Cerebellar nuclear complex (tissue), 1 donor: ENCODE measurements around the gene ATR.

ENCODE experiments used
- DNase-seq, 2 experiments: peaks; one replicate each; lab custom pipeline; 2025; lab: John Stamatoyannopoulos, UW

ATR gene

DNA sequence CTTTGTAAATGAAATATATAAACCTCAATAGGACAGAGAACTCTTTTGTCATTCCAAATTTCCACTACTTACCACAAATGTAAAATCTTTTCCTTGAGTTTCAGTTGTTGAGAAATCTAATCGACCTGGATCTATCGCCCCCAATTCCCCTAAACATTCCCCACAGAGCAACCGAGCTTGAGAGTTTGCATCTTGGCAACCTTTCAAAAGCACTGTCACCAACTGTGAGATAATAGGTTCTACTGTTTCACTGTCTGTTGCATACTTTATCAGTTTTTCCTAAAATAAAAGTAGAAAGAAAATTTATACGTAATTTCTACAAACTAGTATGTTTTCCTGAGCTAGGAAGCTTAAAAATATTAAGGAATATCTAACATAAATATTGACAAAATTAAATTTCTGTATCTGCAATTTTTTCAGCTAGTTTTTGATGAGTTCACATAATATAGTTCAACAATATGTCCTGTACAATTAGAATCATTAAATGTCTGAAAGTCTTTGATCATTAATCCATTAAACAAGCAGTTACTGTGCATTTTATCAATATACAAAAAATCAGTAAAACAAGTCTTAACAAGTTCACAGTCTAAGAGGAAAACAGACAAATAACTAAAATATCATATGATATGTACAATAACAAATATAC lies 54.5 kb downstream of the ATR start:
- no peak for DNase-seq

DNA sequence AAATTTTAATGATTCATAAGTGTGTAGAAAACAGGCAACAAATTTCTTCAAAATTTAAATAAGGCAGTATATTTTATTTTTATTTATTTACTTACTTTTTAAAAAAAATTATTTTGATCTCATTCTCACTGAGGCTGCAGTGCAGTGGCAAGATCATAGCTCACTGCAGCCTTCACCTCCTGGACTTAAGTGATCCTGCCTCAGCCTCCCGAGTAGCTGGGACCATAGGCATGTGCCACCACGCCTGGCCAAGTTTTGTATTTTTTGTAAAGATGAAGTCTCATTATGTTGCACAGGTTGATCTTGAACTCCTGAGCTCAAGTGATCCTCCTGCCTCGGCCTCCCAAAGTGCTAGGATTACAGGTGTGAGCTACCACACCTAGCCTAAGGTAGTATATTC lies 69.5 kb downstream of the ATR start:
- no peak for DNase-seq

DNA sequence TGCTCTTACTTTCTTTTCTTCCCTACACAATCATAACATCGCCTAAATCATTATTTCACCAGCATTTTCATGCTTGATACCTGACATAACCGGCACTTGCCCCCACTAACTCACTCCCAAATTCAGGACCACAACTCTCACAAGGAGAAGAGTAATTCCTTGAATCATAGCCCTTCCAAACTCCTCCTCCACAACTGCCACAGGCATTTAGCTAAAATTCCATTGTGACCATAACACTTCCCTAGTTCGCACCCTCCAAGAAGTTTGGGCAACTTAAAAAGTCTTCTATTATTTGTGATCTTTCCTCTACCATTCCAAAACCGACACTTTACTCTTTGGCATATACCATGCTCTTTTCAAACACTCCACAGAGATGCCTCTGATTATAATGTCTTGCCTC lies 71.3 kb downstream of the ATR start:
- DNase-seq = no peak

DNA sequence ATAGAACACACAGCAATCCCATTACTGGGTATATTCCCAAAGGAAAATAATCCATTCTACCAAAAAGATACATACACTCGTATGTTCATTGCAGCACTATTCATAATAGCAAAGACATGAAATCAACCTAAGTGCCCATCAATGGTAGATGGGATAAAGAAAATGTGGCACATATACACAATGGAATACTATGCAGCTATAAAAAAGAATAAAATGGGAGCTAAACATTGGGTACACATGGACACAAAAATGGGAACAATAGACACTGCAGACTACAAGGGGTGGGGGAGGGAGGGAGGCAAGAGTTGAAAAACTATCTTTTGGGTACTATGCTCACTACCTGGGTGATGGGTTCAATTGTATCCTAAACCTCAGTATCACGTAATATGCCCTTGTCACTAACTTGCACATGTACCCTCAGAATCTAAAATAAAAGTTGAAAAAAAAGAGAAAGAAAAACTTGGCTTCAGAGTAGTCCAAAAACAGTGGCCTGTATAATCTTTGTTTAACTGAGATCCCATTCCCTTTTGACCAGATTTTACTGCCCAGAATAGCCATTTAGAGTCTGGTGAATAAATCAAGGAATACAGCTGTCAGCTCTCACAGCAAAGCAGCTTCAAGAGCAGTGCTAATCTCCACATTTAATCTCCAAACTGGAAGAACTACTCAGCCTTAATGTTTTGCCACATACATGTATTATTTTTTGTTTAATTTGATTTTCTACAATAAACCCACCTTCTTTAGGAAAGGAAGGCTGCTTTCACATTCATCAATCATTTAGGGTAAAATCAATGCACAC lies 76.1 kb downstream of the ATR start:
- DNase-seq = no peak

DNA sequence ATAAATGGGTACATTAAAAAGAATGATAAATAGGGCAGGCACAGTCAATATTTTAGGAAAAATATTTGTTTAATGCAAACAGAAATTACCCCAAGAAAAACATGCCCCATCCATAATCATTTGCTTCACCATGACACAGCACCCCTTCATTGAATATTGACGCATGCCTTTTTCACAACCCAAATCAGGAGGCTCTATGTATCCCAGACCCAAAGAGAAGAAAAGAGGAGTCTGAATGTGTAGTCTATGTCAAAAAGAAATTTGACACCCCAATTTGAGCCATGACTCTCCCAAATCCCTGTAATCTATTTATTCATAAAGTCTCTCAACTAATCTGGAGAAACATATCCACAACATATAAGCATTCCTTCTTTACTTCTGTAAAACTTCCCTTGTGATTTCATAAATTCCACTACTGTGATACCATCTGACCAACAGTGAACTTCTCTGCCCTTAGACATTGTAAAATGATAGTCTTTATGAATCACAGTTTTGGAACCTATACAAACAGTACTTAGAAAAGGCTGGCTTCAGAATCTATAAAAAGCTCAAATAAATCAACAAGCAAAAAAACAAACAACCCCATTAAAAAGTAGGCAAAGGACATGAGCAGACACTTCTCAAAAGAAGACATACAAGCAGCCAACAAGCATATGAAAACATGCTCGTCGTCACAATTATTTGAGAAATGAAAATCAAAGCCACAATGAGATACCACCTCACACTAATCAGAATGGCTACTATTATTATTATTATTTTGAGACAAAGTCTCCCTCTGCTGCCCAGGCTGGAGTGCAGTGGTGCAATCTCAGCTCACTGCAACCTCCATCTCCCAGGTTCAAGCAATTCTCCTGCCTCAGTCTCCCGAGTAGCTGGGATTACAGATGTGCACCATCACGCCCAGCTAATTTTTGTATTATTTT lies 77.3 kb downstream of the ATR start:
- DNase-seq = no peak

DNA sequence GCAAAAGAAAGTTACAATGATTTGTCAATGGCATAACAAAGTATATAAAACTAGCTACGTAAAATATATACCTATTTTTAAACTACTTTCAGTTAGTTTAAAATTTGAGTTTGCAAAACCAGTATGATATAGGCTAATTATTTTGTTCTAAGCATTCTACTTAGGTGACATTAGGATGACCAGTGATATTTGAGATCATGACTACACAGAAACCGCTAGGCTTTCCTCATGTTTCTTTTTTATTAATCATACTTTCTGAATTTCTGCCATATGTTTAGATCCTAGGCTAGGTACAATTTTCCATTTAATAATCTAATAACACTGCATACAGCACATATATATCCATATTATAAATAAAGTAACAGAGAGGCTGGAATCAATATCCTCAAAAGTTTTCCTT lies 78.3 kb downstream of the ATR start:
- no peak for DNase-seq

DNA sequence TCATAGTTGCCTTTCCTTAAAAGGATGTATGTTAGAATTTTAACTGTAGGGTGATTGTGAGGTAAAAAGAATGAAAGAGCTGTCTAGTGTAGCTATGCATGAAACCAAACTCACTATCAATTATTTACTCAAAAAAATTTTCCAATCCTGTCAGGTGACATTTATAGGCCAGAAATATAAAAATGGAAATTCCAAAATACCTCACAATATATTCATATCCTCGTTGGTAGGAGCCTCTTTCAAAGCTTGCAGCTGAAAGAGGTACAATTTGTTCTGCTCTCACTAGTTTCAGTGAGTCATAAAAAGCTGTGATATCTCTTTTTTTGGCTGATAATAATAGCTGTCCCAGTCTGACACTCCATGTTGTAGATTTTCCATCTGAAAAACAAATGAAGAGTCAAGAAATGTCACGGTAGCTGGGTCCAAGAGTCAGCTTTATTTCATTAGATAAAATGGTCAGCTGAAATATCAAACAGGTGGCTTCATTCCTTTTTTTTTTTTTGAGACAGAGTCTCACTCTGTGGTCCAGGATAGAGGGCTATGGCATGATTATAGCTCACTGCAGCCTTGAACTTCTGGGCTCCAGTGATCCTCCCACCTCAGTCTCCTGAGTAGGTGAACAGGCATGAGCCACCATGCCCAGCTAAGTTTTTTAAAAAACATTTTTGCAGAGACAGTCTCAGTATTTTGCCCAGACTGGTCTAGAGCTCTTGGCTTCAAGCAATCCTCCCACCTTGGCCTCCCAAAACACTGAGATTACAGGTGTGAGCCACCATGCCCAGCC lies 79.9 kb downstream of the ATR start:
- DNase-seq = no peak

DNA sequence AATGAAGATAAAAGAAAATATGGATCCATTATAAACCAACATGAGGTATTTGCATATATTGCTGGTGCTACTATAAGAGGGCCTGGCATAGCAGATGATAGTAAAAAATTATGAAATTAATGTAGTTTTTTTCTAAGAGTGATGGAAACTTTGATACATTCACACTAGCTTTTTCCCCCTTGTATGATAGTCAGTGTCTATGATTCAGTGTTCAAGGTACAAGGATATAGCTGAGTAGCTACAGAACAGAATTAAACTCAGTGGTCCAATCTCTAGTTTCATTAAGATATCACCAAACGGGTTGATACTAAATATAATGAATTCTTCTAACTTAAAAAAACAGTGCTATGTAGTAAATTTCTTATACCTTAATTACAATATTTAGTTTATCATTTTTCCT lies 80.8 kb downstream of the ATR start:
- no peak for DNase-seq

DNA sequence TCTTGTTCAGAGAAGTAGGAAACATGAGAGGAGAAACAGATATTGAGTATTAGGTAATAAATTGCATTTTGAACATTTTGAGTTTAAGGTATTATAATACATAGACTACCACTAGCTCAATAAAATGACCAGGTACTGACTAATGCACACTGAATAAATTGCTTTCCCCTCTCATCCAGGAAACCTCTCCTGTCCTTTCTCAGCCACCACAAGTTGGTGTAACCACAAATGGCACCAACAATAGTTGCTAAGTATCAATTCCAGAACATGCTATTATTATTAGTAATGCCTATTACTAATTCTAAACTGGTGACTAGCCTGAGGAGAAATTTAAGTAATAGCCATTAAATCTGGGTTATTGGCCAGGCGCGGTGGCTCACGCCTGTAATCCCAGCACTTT lies 83.4 kb downstream of the ATR start:
- no peak for DNase-seq

DNA sequence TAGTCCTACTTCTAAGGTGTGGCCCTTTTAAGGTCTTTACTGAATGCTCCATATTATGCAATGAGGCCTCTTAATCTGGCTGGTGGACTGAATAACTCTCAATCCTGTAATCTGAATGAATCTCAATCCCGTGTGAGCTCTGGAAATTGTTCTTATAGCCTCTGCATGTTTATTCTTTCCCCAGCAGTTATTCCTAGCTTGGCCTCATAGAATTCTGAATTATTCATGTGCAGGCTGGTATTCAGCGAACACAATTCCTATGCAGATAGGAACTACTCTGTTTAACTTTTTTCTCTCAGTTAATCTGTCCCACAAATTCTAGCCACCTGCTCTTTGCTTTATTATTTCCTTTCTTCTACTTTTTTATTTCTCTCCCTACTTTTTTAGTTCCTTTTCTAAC lies 86.3 kb downstream of the ATR start:
- no peak for DNase-seq

DNA sequence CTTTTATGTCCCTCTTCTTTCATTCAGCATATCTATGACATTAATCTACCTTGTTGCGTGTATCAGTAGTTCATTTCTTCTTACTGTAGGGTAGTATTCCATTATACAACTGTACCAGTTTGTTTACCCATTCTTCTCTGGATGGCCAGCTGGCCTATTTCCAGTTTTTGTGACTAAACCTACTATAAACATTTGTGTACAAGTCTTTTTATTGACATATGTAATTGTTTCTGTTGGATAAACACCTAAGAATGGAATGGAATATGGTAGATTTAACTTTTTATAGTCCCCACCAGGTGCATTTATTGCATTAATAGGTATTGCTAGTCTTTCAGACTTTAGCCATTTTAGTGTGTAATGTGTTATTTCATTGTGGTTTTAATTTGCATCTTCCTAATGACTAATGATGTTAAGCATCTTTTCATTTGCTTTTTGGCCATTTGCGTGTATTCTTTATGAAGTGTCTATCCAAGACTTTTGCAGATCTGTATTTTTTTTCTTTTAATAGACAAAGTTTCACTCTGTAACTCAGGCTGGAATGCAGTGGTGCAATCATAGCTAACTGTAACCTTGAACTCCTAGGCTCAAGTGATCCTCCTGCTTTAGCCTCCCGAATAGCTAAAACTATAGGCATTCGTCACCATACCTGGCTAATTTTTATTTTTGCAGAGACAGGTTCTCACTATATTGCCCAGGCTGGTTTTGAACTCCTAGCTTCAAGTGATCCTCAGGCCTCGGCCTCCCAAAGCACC lies 88.8 kb downstream of the ATR start:
- no peak for DNase-seq

DNA sequence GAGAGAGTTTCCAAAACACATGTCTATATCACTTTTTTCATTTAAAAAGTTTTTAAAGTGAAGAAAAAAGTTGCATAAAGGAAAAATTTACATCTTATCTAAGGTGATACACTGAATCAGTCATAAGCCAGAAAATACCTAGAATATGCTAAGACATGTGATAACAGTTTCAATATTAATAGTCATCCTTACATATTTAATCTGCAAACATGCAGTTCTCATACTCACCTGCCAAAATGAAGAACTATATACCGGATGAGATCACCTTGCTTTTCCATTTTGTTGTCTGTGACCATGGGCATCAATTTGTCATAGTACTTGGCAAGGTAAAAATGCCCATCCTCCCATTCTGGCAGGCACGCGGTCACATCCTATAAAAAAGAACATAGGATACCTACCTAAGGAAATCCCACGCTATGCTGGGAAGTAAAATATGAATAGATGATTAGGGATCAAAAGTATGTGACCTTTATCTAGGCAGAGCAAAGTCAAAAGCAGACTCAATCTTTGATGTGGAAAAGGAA lies 93.6 kb downstream of the ATR start:
- no peak for DNase-seq

DNA sequence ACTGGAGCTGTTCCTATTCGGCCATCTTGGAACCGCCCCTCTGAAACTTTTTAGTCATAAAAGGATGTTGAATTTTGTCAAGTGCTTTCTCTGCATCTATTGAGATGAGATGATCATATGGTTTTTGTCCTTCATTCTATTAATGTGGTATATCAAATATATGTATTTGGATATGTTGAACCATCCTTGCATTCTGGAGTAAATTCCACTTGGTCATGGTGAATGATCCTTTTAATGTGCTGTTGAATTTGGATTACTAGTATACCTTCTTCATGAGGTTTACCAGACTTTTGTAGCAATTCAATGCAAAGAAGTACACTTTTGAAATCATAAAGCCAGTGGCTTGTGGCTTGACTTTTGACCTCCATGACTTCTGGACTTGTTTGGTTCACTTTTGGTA lies 97.3 kb downstream of the ATR start:
- no peak for DNase-seq

DNA sequence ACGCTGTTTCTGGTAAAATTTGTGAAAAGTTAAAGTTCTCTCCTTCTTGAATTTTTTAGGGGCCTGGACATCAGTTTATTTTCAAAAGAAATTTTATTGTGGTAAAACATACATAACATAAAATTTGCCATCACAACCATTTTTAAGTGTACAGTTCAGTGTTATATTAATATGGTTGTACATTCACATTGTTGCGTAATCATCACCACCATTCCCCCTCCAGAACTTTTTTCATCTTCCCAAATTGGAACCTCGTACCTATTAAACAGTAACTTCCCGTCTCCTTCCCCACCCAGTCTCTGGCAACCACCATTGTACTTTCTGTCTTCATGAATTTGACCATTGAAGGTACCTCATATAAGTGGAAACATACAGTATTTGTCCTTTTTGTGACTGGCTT lies 107.7 kb downstream of the ATR start:
- DNase-seq = no peak

DNA sequence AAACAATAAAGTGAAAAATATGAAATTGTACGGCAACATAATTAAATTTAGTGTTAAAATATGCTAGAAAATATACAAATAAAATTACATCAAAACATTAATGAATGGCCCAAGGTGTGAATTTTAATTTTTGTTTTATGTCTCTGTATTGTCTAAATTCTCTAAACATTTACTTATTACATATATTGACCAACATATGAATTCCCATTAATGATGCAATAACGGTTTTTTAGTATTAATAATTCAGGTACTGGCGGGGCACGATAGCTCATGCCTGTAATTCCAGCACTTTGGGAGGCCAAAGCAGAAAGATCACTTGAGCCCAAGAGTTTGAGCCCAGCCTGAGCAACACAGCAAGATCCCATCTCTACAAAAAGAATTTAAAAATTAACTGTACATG lies 110.1 kb downstream of the ATR start:
- no peak for DNase-seq

DNA sequence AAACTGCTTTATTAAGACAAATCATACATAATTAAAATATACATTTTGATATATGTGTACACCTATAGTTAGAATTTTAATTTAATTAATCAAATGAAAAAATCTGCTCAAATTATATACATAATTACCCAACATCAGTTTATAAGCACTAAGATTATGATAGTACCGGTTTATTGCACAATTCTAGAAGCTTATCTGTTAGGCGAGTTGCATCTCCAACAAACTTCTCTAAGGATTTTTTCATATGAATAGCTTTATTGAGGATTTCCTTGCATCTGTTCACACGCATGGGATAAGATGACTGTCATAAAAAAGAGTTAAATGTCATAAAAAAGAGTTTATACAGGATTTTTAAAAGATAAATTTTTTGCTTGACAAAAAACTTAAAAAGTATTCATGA lies 110.8 kb downstream of the ATR start:
- no peak for DNase-seq

DNA sequence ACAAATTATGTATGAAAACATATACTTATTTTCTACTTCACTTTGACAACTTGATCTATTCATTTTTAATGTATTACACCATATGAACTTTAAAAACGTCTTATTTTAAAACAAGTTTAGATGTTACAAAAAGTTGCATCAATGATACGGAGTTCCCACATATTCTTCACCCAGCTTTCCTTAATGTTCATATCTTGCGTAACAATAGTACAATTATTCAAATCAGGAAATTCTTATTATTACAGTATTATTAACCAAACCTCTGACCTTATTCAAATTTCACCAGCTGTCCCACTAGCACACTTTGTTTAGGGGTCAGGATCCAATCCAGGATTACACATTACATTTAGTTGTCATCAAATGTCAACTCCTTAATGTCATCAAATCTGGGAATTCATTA lies 117.8 kb downstream of the ATR start:
- DNase-seq = no peak

DNA sequence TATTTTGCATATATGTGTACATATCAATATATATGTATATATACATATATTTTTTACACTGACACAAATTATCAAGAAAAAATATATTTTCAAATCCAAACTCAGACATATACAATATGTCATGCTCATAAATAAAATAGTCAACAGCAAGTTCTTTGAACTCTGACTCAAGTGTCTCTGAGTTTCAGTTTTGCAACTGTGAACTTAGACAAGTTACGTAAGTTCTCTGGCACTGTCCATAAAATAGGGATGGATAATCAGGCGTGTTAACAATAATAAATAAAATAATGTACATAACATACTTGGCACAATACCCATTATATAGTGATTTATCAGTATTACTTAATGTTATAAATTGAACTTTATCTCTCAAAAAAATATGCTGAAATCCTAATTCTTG lies 118.6 kb downstream of the ATR start:
- no peak for DNase-seq

DNA sequence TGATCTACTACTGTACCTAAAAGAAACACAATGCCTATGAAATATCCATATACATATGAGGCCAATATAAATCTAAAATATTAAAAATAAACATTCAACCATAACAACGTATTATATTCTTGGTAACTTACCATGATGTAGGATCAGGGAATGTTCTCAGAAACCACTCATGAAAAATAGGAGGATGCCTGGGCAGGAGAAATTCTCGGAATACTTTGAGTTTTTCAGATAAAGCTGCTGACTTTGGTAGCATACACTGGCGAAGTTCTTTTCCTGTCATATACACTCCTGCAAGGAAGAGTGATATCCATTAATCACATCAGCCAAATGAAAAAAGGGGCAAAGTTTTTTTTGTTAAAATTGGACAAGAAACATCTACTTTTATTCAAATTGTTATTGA lies 119.4 kb downstream of the ATR start:
- no peak for DNase-seq

DNA sequence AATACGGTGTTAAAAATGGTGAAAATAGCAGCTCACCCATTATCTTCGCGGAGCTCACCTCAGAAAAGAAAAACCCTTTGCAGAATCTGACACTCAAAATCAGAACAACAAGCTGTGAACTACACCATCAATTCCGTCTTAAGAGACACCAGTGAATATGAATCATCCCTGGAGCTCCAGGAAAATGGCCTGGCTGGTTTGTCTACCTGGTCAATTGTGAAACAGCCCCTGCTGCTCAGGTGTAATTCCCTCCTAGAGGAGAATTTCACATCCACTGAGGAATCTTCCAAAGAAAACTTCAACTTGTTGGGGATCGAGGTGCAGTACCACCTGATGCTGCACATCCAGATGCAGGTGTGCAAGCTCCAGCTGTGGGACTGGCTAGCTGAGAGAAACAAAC lies 127.7 kb downstream of the ATR start:
- DNase-seq = no peak

DNA sequence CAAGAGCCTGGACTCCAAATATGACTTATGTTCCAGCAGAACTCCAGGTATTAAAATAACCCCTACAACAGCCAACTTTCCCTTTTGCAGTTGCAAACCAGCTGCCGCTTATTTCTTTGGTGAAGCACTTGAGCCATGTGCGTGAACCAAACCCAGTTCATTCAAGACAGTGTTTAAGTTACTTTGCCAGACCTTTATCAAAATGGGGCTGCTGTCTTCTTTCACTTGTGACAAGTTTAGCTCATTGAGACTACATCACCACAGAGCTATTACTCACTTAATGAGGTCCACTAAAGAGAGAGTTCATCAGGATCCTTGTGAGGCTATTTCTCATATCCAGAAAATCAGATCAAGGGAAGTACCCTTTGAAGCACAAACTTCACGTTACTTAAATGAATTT lies 128.3 kb downstream of the ATR start:
- DNase-seq = no peak
